ENCODE data around the gene BMS1.

GRCh38 chr10:42812028-42812427 lies 29.4 kb downstream of the BMS1 start:
- TF ChIP-seq POLR2AphosphoS5 (IDR thresholded peaks at IDR 0.05) (no peak), CTCF (IDR thresholded peaks at IDR 0.05 in 8 of 11, conservative IDR thresholded peaks at IDR 0.05 in 3 of 11) (no peak), POLR2A (IDR thresholded peaks at IDR 0.05) (no peak)
